Body of pancreas (tissue), 4 donors: ENCODE data around the gene ZNF624. TPM values are rescaled to one million over a fixed set of nuclear protein-coding genes. Genes with fewer than 3 reads are reported as not detected.

Experiments
- ATAC-seq: fragments of 150-250 bp; one replicate; pipeline ENCODE4 v1.9.1; 2016
- DNase-seq, 4 donors: peaks; one replicate each; pipeline ENCODE4 v3.0.0-alpha.2; 2019
- H3K27ac ChIP-seq, 4 donors: fragments of 200-600 bp; sonication (generic); 1 replicate in 3 of 4; 2 replicates in 1 of 4; pipeline versions ENCODE4 v1.5.1 to v1.6.1; 2016 to 2019; ENCODE audit warnings: mild to moderate bottlenecking in 1 of 4, mixed read lengths in 1 of 4, moderate library complexity in 1 of 4
- H3K27me3 ChIP-seq, 2 donors: fragments of 200-600 bp; sonication (generic); one replicate each; pipeline ENCODE4 v1.6.0; 2016; ENCODE audit warnings: mild to moderate bottlenecking in 1 of 2
- H3K36me3 ChIP-seq, 2 donors: fragments of 200-600 bp; sonication (generic); replicated peaks in 1 of 2; 2 replicates each; pipeline ENCODE4 v1.5.1; 2016; ENCODE audit warnings: low read depth in 2 of 2; ENCODE audit not compliant: insufficient read depth in 1 of 2
- H3K4me1 ChIP-seq: fragments of 200-600 bp; sonication (generic); one replicate; pipeline ENCODE4 v1.6.0; 2016
- H3K4me3 ChIP-seq, 2 donors: fragments of 200-600 bp; sonication (generic); 1 replicate in 1 of 2; 2 replicates in 1 of 2; pipeline ENCODE4 v1.5.1; 2016 to 2019
- H3K9me3 ChIP-seq, 3 donors: fragments of 200-600 bp; sonication (generic); 1 replicate in 2 of 3; 2 replicates in 1 of 3; pipeline ENCODE4 v1.5.1; 2016
- POLR2A ChIP-seq, 3 donors: fragments of 450-650 bp; IDR thresholded peaks; one replicate each; pipeline ENCODE4 v1.6.1; 2016; ENCODE audit warnings: antibody characterized with exemption in 3 of 3, mild to moderate bottlenecking in 2 of 3
- WGBS, 2 donors: methylation state at CpG; one replicate each; pipeline ENCODE4 v1.1.5; 2017; 5-methylcytosine and 5-hydroxymethylcytosine counted together
- intact Hi-C: fragments of 100-400 bp; cut with DNase I; formaldehyde crosslinking; loops from one replicate; pipeline ENCODE4 v1.15.1; 2023
- total RNA-seq, 2 donors: library from RNA; depleted of rRNA; stranded (reverse); fragments of >200 nt; gene quantifications; one replicate each; pipeline ENCODE4 v1.1.0, GENCODE V29; 2016
- TF ChIP-seq, protein P1 (sequence below), 7 experiments: fragments of 450-650 bp in 4 of 7; fragments of 200-600 bp in 3 of 7; sonication (generic) in 3 of 7; IDR thresholded peaks; one replicate each; pipeline ENCODE4 v1.5.1; 2016 to 2019; ENCODE audit warnings: antibody characterized with exemption in 7 of 7

ZNF624 gene
- total RNA-seq, 2 donors from 2014 or later, result 0.52 TPM; not detected in 1

DNA sequence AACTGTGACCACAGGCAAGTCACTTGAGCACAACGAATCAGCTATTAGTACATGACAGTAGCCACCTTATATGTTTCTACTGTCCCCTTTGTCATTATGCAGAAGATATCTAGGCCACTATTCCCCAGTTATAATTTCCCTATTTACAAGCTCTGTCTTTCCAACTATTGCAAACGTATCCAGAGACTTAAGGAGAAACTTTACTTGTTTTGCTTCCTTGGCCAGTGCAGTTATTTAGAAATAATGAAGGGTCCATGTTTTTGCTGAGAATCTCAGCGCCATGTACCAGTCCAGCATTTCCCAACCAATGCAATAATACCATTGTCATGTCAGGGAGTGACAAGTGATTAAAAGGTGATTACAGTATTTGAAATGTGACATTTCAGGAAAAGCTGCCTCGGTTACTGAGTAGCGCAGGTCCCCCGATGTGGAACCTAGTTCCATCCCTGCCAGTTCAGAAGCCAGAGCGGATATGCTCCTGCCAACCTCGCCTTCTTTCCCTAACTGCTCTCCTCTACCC, 743 bp downstream of the ZNF624 start:
- Histone ChIP-seq H3K4me1 (peaks cover 5% of the 10 kb centered on the region), H3K9me3 (no peaks in the 10 kb centered on the region), H3K36me3 (no peaks in the 10 kb centered on the region), H3K27ac (peak overlapping the region; percentile 91 to 95 (median 94)), H3K4me3 (peak overlapping the region; percentile 19 to 33), H3K27me3 (no peaks in the 10 kb centered on the region)
- TF ChIP-seq POLR2A (IDR thresholded peaks at IDR 0.05), result no peak
- TF ChIP-seq, protein P1, sequence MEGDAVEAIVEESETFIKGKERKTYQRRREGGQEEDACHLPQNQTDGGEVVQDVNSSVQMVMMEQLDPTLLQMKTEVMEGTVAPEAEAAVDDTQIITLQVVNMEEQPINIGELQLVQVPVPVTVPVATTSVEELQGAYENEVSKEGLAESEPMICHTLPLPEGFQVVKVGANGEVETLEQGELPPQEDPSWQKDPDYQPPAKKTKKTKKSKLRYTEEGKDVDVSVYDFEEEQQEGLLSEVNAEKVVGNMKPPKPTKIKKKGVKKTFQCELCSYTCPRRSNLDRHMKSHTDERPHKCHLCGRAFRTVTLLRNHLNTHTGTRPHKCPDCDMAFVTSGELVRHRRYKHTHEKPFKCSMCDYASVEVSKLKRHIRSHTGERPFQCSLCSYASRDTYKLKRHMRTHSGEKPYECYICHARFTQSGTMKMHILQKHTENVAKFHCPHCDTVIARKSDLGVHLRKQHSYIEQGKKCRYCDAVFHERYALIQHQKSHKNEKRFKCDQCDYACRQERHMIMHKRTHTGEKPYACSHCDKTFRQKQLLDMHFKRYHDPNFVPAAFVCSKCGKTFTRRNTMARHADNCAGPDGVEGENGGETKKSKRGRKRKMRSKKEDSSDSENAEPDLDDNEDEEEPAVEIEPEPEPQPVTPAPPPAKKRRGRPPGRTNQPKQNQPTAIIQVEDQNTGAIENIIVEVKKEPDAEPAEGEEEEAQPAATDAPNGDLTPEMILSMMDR (IDR thresholded peaks at IDR 0.05), result no peak
- ATAC-seq (no peak), DNase-seq (no peak)
- 3 to 7% methylated on average over 8 of the region's 8 CpGs for WGBS, 2 donors
- intact Hi-C loops, result no loop called here

DNA sequence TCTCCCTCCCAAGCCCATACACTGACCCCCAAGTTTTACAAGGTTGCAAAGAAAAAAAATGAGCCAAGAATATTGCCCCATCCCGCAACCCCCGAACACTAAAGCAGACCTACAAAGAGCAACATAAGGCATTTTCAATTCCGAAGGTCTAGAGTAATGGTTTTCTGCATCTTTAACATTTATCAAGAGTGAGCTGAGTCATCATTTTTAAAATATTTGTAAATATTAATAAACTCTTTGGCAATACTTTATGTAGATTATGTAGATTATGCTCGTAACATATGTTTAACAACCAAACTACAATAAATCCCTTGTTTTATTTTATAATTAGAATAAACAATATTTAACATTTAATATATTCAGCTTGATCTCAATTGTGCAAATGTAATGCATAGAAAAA, 1.4 kb downstream of the ZNF624 start:
- DNase-seq, result no peak
- 81 to 88% methylated on average over 4 of the region's 4 CpGs for WGBS, 2 donors
- Histone ChIP-seq H3K4me1 (peaks cover 5% of the 10 kb centered on the region), H3K36me3 (no peaks in the 10 kb centered on the region), H3K27me3 (no peaks in the 10 kb centered on the region), H3K27ac (peak overlapping the region in 2 of 4 donors; percentile 91 to 95), H3K4me3 (no peak overlapping the region), H3K9me3 (no peaks in the 10 kb centered on the region)
- no peak for ATAC-seq
- no peak for TF ChIP-seq POLR2A (IDR thresholded peaks at IDR 0.05)
- TF ChIP-seq, protein P1 (IDR thresholded peaks at IDR 0.05), result no peak
- intact Hi-C loops, result no loop called here

DNA sequence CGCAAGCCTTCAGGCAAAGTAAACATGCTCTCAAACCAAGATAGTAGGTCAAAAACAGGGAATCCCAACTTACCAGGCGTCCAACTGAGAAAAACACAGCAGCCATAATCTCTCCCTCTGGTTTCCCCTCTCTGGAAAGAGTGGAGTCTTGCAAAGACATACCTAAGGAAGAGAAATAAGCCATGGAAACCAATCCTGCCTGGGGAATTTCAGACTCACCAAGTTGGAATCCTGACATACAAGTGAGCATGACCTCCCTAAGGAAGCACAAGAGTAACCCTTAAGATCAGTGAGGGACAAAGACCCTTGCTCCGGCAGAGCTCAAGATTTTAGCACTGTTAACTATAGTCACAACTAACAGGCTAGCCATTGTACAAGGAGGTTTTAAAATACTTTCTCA, 4.1 kb downstream of the ZNF624 start:
- intact Hi-C loops, result no loop called here
- no peak for ATAC-seq
- TF ChIP-seq POLR2A (IDR thresholded peaks at IDR 0.05), result no peak
- TF ChIP-seq, protein P1 (IDR thresholded peaks at IDR 0.05), result no peak

DNA sequence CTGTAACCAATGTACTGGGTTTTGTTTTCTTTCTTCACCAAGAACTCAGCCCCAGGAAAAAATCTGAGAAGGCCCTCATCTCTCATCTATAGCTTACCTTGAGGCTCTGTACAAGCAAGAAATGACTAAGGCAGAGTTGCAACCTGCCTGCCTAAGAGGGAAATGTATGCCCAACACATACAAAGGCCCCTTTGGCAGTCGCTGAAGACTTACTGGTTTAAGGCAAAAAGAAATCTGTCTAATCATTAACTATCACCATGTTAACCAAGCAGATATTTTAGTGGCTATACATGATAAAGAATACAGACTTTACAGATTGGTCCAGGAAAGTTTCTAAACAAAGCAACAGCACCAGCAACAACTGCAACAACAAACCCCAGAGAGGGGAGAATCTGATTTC, 14.2 kb downstream of the ZNF624 start:
- Histone ChIP-seq H3K27ac (no peak overlapping the region), H3K27me3 (no peaks in the 10 kb centered on the region), H3K4me1 (no peaks in the 10 kb centered on the region), H3K36me3 (no peaks in the 10 kb centered on the region), H3K4me3 (no peak overlapping the region), H3K9me3 (no peaks in the 10 kb centered on the region)
- intact Hi-C loops, result no loop called here
- TF ChIP-seq POLR2A (IDR thresholded peaks at IDR 0.05), result no peak
- TF ChIP-seq, protein P1 (IDR thresholded peaks at IDR 0.05), result no peak
- DNase-seq (peak in 2 of 4 donors; percentile 4 to 18), ATAC-seq (no peak)
- 15 to 25% methylated on average over 1 of the region's 1 CpG for WGBS, 2 donors

More for the DNA sequence above, 4.1 kb downstream of the ZNF624 start:
- peaks cover 5% of the 10 kb centered on the region for H3K4me1 ChIP-seq
- WGBS, 2 donors, result 84 to 93% methylated on average over 3 of the region's 3 CpGs
- no peak overlapping the region for H3K4me3 ChIP-seq
- no peak for DNase-seq
- H3K27ac ChIP-seq, result no peak overlapping the region
- no peaks in the 10 kb centered on the region for H3K27me3 ChIP-seq
- no peaks in the 10 kb centered on the region for H3K9me3 ChIP-seq
- no peaks in the 10 kb centered on the region for H3K36me3 ChIP-seq

DNA sequence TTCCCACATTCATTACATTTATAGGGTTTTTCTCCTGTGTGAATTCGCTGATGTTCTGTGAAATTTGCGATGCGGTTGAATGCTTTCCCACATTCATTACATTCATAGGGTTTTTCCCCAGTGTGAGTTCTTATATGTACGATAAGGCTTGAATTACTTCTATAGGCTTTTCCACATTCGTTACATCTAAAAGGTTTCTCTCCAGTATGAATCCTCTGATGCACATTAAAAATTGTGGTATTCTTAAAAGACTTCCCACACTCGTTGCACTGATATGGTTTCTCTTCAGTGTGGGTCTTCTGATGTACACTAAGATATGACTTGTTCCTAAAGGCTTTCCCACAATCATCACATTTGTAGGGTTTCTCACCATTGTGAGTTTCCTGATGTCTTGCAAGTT, 30.4 kb downstream of the ZNF624 start:
- Histone ChIP-seq H3K9me3 (peaks cover 0 to 24% (median 10%) of the 10 kb centered on the region in 3 donors), H3K36me3 (peaks cover 0 to 8% of the 10 kb centered on the region in 2 donors), H3K4me1 (no peaks in the 10 kb centered on the region), H3K27me3 (no peaks in the 10 kb centered on the region), H3K27ac (no peak overlapping the region), H3K4me3 (no peak overlapping the region)
- 93 to 94% methylated on average over 6 of the region's 6 CpGs for WGBS, 2 donors
- intact Hi-C loops, result no loop called here
- TF ChIP-seq, protein P1 (IDR thresholded peaks at IDR 0.05), result no peak
- TF ChIP-seq POLR2A (IDR thresholded peaks at IDR 0.05), result no peak
- ATAC-seq (no peak), DNase-seq (no peak)
